NCI-H1092 (cell line): Measurements from ENCODE around the gene CCDC60.

Experiments used
- DNase-seq: peaks from one replicate; lab custom pipeline; 2025; lab: John Stamatoyannopoulos, UW

Gene CCDC60

DNA sequence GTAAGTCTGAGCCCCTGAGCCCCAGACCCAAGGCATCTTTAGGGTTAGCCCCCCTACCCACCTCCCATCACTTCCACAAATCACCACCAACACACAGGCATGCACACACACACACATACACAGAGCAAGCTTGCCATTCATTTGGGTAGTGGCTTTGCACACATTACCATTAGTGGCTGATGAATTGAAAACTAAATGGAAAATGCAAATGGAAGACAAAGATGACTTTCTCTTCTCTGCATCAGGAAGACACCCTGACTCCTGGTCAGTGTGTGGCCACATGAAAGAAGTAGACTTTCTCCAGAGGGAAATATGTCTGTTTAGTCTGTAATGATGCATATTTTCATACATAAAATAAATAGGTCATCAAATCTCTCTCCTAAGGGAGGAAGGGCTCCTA lies 55.2 kb downstream of the CCDC60 start:
- no peak for DNase-seq

DNA sequence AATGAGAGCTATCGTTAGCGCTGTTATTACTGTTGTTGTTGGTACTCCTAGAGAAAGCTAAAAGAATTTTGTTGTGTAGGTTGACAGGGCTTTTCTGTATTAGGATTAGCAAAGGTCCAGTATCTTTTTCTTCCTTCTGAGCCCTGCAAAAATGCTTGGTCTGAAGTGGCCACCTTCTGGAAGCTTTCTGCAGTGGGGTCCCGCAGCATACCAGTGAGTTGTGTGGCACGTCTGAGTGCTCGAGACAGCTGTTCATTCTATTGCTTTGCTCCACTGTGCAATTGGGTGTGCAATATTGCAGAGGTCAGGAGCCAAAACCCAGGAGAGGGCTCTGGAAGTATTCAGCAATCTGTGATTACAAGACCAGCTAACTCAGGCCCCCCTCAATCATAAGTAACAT lies 57.1 kb downstream of the CCDC60 start:
- no peak for DNase-seq

DNA sequence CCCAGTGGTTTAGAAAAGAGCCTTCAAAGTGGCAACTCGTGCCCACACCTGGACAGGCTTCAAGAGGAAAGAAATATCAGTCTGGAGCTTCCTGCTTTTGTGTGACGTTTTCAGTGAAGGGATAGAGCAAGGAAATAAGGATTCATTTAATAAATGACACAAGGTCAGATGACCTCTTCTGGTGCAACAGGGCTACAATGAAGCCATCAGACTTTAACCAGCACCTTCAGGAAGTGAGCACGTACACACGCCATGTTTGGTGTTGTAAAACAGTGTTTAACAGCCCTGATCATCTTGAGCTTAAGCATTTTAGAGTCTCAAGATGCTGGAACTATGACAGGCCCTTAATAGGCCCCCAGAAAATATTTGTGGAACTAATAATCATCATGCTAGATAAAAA lies 59.1 kb downstream of the CCDC60 start:
- no peak for DNase-seq

DNA sequence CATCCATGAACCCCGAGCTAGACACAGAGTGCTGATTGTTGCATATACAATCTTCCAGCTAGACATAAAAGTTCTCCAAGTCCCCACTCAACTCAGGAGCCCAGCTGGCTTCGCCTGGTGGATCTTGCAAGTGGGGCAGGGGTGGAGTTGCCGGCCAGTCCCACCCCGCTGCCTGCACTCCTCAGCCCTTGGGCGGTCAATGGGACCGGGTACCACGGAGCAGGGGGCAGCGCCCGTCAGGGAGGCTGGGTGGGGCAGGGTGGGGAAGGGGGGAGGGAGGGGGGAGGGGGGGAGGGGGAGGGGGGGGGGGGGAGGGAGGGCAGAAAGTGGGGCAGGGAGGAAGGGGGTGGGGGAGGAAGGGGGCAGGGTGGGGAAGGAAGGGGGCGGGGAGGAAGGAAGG lies 63.0 kb downstream of the CCDC60 start:
- no peak for DNase-seq

DNA sequence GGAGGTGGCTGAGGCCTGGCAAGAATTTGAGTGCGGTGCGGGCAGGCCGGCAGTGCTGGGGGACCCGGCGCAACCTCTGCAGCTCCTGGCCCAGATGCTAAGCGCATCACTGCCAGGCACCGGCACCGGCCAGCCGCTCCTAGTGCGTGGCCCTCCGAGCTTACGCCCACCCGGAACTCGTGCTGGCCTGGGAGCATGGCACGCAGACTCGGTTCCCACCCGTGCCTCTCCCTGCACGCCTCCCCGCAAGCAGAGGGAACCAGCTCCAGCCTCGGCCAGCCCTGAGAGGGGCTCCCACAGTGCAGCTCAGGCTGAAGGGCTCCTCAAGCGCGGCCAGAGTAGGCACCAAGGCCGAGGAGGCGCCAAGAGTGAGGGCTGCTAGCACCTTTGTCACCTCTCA lies 63.7 kb downstream of the CCDC60 start:
- no peak for DNase-seq

DNA sequence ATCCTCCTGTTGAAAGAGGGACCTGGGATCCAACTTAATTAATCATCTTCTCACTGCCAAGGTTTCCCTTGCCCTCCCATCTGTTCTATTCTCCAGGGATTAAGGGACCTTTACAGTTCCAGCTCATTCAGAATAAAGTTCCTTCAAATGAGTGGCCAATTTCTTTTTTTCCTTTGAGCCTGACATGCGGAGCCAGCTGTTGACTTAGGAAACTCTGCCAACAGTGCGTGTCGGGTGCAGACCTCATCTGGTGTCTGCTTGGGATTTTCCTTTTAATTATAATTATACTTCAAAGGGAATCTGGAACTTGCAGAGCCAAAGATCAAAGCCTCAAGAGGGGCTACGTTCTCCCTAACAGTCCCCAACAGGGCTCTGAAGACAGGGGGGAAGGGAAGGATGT lies 64.8 kb downstream of the CCDC60 start:
- no peak for DNase-seq

DNA sequence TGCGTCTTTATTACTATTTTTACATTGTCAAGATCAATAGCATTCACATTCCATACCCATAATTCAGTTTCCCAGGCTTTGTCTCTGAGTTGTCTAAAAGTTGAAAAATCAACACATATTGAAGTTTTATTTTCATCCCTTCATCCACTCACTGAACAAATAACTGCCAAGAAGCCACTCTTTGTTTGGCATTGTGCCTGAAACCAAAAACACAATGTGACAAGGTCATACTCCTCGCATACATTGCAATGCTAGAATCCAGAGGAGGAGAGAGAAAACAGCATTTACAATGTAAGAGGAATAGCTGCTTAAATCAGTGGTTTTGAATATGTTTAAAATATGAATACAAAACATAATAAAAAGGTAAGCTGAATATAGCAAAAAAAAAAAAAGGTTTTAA lies 71.8 kb downstream of the CCDC60 start:
- no peak for DNase-seq

DNA sequence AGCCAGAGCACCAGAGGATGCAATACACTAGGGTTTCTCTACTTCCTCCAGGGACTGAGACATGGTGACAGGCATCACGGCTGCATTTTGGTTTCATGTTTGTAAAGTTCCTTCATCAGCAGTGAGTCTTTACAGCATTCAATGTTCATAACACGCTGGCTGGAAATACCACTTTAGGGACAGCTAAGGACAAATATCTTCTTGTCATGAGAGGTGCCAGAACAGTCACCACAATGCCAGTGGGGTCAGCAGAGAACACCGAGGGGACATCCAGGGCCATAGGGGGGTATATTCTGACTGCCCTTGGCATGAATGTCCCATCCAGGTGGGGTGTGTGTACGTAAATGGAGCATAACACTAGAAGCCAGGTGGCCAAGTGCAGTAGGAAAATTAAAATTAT lies 72.3 kb downstream of the CCDC60 start:
- no peak for DNase-seq

DNA sequence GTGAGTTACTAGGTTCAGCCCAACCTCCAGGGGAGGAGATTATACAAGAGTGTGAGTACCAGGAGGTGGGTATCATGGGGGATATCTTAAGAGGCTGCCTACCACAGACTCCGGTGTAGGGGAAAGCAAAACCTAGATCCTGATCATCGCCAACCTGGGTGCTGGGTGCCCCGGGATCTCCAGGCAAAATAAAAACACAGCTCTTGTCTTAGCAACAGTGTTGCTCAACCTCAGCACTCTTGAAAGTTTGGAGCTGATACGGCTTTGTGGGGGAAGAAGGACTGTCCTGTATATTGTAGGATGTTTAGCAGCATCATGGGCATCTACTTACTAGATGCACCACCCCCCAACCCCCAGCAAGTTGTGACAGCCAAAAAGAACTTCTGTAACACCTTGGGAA lies 74.5 kb downstream of the CCDC60 start:
- no peak for DNase-seq

DNA sequence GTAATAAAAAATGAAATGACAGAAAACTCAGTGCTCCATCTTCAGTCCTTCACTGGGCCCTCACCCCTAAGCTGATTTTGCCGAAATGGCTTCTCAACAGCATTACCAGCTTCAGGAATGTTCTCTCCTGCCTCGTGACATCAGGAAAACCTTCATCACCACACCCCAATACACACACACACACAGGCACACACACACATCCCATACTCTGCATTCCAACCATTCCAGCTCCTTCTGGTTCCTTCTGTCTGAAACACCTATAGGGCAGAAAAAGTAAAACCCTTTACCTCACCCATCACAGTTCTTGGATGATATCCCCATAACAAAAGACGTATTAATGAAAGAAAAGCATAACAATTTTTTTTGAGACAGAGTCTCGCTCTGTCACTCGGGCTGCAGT lies 75.9 kb downstream of the CCDC60 start:
- DNase-seq = no peak

DNA sequence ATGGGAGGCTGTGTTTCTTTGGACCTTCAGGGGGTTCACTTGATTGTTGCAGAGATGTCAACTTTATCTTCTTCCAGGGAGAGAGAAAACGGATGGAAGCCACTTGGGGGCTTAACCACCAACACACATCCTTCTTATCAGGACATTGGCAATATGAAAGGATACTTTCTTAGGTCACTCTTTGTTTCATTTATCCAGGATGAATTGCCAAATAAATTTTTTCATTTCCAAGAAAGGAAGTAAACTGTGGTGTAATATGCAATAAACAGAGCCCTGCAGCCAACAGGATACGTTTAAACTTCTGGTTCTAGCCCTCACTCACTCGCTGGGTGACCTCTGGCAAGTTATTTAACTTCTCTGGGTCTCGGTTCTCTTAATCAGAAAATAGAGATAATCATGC lies 77.8 kb downstream of the CCDC60 start:
- no peak for DNase-seq

DNA sequence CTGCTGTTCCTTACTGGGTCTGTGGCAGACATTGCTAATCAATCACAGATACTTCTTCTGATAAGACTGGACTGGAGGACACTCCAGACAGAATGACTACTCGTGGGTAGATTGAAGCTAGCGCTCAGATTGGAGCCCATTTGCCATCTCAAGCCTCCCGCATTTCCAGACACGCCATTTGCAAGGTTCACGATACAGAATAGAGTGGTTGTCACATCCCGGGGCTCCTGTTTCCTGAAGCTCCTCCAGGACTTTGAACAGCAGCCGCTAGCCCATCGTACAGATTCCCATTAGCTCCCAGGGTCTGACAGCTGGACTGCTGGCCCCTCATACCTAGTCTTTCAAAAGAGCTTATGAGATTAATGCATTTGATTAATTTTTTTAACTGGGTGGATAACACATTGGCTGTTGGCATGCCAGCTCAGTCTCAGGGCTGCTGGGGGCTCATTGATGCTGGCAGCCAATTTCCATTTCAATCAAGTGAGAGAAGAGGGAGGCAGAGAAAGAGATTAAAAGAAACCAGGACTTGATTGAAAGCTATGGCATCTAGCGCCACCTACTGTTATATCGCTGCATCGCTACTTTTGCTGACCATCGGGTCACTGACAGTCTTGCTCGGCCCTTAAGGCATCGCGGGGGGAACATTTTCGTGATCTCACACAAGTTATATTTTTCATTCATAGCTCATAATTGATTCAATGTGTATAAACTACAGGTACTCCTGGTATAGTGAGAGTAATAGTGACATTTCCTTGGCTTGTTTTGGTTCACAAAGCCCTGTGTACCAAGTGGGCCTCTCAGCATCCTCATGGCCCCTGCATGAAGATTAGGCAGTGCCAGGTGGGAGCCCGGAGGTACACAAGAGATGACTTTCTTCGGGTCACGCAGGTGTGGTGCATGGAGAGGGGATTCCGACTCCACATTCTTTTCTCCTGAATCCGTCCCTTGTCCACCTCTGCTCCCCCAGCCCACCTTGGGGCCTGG lies 78.6 kb downstream of the CCDC60 start:
- DNase-seq = peak; percentile 35

DNA sequence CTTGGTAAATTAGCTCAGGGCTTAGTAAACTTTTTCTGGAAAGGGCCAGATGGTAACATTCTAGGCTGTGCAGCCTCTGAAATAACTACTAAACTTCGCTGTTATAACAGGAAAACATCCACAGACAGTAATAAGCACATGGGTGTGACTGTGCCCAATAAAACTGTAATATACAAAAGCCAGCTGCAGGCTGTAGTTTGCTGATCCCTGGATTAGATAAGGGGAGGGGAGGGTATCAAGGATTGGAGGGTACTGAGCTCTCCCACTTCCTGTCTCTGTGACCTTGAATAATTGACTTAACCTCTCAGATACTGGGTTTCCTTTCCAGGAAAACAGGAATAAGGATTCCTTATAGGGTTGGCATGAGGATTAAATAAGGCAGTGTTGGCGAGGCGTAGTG lies 81.2 kb downstream of the CCDC60 start:
- DNase-seq = no peak

DNA sequence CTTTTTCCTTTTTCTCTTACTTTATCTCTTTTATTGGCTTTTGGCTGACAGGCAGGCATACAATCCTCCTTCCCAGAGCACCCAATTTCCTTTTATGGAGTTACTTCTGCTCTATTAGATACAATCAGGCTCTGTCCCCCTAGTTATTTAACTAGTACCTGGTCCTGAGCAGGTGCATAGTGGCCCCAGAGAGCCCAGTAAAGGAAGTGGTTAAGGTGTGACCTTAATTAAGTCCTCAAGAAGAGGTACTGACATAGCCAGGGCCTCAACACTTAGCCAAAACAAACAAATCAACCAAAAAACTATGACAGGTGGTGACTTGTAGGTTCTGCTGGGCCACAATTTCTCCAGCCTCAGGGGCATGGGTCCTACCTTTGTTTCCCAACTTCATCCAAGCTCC lies 82.9 kb downstream of the CCDC60 start:
- DNase-seq = no peak

DNA sequence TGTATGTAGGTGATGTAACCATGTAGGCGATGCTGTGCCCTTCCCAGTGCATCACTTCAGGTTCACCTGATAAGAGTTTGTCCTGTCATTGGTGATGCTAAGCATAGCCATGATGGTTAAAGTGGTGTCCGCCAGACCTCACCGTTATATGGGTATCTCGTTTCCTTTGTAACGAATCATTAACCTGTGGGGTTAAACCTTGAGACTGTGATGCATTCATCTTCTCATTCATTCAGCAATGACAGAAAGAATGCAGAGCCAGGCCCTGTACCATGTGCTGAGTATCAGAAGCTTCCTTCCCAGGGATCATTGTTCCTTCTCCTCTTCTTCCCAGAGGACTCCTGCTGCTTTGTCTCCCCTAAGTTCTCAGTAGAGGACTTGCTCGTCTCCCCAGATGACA lies 84.9 kb downstream of the CCDC60 start:
- no peak for DNase-seq

DNA sequence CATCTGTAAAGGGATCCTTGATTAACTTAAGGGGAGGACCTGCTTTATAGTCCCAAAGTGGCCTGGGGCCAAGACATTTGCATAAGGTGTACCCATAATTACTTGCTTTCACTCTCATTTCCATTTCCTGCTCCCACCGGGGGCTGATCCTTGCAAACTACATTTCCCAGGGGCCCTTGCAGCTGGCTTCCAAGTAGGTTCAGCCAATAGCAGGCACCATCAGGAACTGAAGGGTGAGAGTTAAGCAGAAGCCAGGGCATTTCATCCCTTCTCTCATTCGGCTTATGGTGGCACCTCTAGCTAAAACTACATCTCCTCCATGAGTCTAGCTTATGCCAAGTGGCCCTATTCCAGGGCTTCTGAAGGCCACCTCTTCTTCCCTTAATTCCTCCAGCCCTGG lies 88.8 kb downstream of the CCDC60 start:
- DNase-seq = no peak

DNA sequence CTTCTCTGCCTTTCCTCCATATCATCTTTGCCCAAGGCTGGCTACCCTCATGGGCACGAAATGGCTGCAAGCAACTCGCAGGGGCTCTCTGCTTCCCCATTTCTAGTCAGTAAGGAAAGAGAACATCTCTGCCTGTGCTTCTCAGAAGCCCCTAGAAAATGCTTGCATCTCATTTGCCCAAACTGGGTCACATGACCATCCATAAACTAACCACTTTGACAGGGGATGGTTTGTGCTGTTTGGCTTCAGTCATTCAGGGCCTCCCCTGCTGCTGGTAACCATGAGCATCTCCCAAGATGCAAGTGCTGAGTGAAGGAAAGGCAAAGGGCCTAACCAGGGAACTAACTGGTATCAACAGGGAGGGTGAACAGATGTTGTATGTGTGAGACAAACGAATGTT lies 91.1 kb downstream of the CCDC60 start:
- no peak for DNase-seq

DNA sequence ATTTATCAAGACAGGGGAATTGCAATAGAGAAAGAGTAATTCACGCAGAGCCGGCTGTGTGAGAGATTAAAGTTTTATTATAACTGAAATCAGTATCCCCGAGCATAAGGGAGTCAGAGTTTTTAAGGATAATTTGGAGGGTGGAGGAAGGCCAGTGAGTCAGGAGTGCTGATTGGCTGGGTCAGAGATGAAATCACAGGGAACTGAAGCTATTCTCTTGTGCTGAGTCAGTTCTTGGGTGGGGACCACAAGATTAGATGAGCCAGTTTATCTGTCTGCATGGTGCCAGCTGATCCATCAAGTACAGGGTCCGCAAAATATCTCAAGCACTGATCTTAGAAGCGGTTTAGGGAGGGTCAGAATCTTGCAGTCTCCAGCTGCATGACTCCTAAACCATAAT lies 96.6 kb downstream of the CCDC60 start:
- no peak for DNase-seq

DNA sequence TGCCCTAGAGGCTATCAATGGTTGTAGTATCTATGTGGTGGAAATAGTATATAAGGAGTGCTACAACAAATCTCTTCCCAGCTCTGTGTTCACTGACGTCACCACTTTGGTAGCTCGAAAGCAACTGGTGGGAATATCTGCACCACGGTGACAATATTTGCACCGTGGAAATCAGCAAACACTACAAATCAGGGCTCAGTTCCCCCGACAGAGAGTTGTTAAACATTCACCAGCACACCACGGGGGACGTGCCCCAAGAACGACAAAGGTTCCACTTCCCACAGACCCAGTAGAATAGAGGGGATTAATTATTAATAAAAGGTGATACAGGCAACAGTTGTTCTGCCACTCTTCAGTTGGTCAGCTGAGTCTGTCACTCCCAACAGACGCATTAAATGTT lies 98.4 kb downstream of the CCDC60 start:
- DNase-seq = no peak

DNA sequence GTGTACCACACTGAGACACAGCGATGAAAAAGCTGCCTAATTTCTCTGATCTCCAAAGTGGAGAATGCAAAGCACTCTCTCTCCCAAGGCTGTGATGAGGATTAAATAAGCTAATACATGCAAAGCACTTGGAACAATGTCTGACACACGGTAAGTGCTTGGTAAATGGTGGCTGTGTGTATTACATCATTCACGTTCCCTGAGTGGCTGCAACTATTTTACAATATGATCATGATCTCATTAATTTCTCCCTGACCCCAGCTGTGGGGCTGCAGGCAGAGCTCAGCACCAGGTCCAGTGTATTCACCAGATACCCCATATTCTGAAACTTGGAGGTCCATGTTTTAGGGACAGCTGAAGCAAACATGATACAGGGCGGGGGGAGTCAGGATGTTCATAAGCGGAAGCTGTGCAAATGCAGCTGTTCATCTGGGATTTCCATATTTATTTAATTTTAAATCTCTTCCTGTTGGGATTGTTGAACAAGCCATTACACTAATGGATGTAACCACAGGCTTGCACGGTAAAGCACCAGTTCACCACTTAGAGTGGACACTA lies 106.4 kb downstream of the CCDC60 start:
- DNase-seq = peak; percentile 25

DNA sequence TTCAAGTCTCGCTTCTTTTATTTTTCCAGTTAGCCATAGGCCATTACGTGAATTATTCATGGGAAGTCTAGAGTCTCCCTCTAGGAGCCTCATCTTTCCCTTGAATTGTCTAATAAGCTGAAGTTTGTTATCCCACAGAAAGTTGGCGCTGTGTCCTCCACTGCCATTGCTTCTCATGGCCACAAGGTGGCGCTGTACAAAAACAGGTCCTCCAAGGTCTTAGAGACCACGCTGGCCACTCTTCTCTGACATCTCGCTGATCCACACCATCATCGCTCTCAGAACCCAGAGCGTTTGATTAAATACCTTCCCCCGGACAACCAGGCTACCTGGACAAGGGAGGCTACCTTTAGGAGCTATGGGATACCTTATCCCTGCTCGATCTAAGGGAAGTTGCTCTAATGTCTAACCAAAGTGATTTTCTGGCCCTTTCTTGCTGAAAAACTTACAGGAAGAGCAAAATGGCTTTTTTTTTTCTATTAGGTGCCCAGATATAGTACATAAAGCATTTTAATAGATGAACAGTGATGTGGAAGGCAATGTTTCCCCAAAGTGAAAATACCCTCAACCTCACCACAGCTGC lies 110.0 kb downstream of the CCDC60 start:
- peak; percentile 27 for DNase-seq

DNA sequence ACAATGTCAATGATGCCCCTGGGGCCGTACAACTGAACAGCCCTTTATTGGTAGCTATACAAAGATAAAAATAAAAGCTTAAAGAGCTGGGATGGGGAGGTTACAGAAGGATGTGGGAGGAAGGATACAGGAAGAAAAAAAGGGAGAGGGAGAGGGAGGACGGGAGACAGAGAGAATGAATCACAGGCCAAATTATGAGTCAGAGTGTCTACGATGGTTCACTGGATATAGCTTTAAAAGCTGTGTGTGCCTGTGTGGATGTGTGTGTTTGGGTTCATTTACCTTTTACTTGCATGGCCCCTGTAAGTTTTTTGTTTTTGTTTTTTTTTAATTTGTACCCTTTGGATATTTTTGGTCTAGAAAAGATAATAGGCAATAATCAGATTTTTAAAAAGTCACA lies 111.9 kb downstream of the CCDC60 start:
- no peak for DNase-seq

DNA sequence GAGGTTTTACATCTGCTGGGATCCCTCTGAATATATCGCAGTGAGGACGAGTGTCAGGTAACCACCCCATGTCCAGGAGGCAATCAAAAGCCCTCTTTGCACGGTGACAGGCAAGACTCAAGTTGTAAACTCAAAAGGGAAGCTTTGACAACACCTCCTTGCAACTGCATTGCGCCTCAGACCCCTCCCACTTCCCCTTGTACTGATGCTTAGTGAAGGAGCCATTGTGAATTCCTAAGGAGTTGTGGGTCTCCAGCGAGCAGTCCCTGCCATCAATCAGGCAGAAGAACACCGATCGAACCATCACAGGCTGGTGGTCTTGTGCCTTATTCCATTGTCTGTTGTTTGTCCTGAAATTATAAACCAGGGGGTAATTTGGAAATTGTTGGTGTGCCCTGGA lies 112.6 kb downstream of the CCDC60 start:
- no peak for DNase-seq
